RWPE1 (cell line): ENCODE data around the gene SLIT3.

Source experiments
- CTCF ChIA-PET: fragments of 350-600 bp; sonication (Branson Sonifier 250); formaldehyde crosslinking; extraction: SDS; loops from one replicate; lab custom pipeline; 2021; lab: Yijun Ruan, JAX
- POLR2A ChIA-PET: fragments of 400-600 bp; formaldehyde crosslinking; extraction: SDS; loops from one replicate; lab custom pipeline; 2020; ENCODE audit warnings: antibody characterized with exemption; ENCODE audit not compliant: low non-redundant PET; lab: Yijun Ruan, JAX
- DNase-seq: peaks from one replicate; pipeline ENCODE4 v3.0.0; 2012; ENCODE audit warnings: low spot score
- H3K27ac ChIP-seq: fragments of 450-650 bp; 2 replicates; pipeline ENCODE4 v1.5.1; 2017
- TF ChIP-seq, protein P1 (sequence below): fragments of 450-650 bp; conservative IDR thresholded peaks from 2 replicates; pipeline ENCODE4 v1.5.1; 2017; ENCODE audit warnings: low read depth, mild to moderate bottlenecking

The SLIT3 gene

DNA sequence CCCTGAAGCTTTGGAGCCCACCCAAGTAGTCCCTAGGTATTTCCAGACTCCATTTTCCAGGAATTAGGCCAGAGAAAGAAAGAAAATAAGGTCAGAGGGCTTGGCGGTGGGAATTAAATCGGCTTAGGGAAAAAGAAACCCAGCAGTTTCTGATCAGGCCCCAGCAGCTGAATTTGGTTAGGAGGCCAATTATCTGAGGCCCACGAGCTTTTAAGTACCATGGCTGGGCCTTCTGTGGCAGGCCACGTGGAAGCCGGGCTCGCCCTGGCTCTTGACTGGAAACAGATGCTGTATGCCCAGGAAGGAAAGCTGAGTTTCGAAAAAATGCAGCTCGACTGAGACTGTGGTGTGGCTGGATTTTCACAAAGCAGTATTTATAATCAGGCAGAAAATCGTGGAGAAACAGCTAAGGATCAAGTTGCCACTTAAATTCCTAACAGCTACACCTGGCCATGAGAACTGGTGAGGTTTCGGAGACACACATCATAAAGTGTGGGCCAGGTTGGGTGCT is 646.7 kb downstream of the SLIT3 start:
- peak overlapping the region; percentile 31; the same call in 1 of the 2 replicates for H3K27ac ChIP-seq
- POLR2A ChIA-PET = no interaction called here
- TF ChIP-seq, protein P1, sequence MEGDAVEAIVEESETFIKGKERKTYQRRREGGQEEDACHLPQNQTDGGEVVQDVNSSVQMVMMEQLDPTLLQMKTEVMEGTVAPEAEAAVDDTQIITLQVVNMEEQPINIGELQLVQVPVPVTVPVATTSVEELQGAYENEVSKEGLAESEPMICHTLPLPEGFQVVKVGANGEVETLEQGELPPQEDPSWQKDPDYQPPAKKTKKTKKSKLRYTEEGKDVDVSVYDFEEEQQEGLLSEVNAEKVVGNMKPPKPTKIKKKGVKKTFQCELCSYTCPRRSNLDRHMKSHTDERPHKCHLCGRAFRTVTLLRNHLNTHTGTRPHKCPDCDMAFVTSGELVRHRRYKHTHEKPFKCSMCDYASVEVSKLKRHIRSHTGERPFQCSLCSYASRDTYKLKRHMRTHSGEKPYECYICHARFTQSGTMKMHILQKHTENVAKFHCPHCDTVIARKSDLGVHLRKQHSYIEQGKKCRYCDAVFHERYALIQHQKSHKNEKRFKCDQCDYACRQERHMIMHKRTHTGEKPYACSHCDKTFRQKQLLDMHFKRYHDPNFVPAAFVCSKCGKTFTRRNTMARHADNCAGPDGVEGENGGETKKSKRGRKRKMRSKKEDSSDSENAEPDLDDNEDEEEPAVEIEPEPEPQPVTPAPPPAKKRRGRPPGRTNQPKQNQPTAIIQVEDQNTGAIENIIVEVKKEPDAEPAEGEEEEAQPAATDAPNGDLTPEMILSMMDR = no peak
- DNase-seq = no peak
- CTCF ChIA-PET = interaction anchor here (0.6 to 0.7 kb wide), 2 partner anchors 37 to 1014 kb away, joined by 3 read pairs; no protein-coding TSS in a partner anchor

DNA sequence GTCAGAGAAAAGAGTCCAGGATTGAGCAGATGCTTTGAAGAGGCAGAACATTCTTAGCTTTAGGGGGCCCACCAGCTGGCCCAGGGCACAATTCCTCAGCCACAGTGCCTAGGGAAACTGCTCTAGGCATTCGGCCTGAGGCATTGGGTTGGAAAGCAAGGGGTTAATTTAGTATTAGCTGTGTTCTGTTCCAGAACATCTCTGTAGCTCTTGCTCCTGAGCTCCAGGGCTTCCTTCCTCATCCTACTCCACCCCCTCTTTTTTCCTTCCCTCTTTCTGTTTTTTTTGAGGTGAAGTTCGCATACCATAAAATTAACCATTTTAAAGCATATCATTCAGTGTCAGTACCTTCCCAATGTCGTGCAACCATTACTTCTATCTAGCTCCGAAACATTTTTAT is 647.3 kb downstream of the SLIT3 start:
- DNase-seq = no peak
- ChIA-PET POLR2A (no interaction called here), CTCF (no interaction called here)
- TF ChIP-seq, protein P1 = no peak
- no peak overlapping the region for H3K27ac ChIP-seq

GRCh38 chr5:168651648-168652047 is 649.3 kb downstream of the SLIT3 start:
- POLR2A ChIA-PET = no interaction called here
- TF ChIP-seq, protein P1 = no peak
- peak; percentile 90 for DNase-seq
- peak overlapping the region; percentile 88 for H3K27ac ChIP-seq
- CTCF ChIA-PET = no interaction called here

DNA sequence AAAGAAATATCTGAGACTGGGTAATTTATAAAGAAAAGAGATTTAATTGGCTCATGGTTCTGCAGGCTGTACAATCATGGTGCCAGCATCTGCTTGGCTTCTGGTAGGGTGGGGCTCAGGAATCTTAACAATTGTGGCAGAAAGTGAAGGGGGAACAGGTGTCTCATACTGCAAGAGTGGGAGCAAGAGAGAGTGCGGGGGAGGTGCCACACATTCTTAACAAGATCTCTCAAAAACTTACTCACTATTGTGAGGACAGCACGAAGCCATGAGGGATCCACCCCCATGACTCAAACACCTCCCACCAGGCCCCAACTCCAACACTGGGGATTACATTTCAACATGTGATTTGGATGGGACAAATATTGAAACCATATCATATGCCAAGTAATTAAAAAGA is 651.6 kb downstream of the SLIT3 start:
- POLR2A ChIA-PET = no interaction called here
- TF ChIP-seq, protein P1 = no peak
- CTCF ChIA-PET = no interaction called here
- H3K27ac ChIP-seq = no peak overlapping the region
- DNase-seq = no peak

DNA sequence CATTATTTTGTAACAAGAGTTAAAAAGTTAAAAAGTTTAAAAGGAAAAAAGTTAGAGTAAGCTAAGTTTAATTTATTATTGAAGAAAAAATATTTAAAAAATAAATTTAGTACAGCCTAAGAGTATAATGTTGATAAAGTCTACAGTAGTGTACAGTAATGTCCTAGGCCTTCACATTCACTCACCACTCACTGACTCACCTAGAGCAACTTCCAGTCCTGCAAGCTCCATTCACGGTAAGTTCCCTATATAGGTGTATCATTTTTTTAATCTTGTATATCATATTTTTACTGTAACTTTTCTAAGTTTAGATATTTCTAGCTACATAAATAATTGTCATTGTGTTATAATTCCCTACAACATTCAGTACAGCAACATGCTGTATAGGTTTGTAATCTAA is 652.4 kb downstream of the SLIT3 start:
- no peak for DNase-seq
- ChIA-PET POLR2A (no interaction called here), CTCF (interaction anchor here (1.8 kb wide), 1 partner anchor 31 kb away, joined by 4 read pairs; no protein-coding TSS in a partner anchor)
- no peak overlapping the region for H3K27ac ChIP-seq
- TF ChIP-seq, protein P1 = no peak

- CTCF ChIA-PET = interaction anchor here (0.8 to 1.8 kb wide), 2 partner anchors 23 to 32 kb away, joined by 3 to 4 read pairs; no protein-coding TSS in a partner anchor
- TF ChIP-seq, protein P1 = no peak
- DNase-seq = no peak
- POLR2A ChIA-PET = no interaction called here
- no peak overlapping the region for H3K27ac ChIP-seq
Observed at GRCh38 chr5:168648016-168648415, 652.9 kb downstream of the SLIT3 start.
